Smooth muscle cell (in vitro differentiated cells): Measurements from ENCODE around the gene XRN1. TPM values are rescaled to one million over a fixed set of nuclear protein-coding genes. Genes with fewer than 3 reads are reported as not detected.

ENCODE experiments used
- DNase-seq: peaks from one replicate; lab custom pipeline; 2025; ENCODE audit not compliant: unreplicated experiment; lab: John Stamatoyannopoulos, UW
- H2AFZ ChIP-seq: fragments of 200-600 bp; sonication (generic); 2 replicates; pipeline ENCODE4 v1.6.0; 2016; ENCODE audit warnings: antibody characterized with exemption, low read depth, mild to moderate bottlenecking
- H3F3A ChIP-seq: fragments of 200-600 bp; sonication (generic); 2 replicates; pipeline ENCODE4 v1.6.0; 2017; ENCODE audit warnings: antibody characterized with exemption, low read depth
- H3K27ac ChIP-seq: fragments of 200-600 bp; sonication (generic); 2 replicates; pipeline ENCODE4 v1.5.1; 2016; ENCODE audit warnings: low read depth, mild to moderate bottlenecking
- H3K27me3 ChIP-seq: fragments of 200-600 bp; sonication (generic); 2 replicates; pipeline ENCODE4 v1.6.1; 2016; ENCODE audit warnings: low read depth, mild to moderate bottlenecking
- H3K36me3 ChIP-seq: fragments of 200-600 bp; sonication (generic); 2 replicates; pipeline ENCODE4 v1.5.1; 2016; ENCODE audit warnings: low read depth
- H3K4me1 ChIP-seq: fragments of 200-600 bp; sonication (generic); 2 replicates; pipeline ENCODE4 v1.5.1; 2016; ENCODE audit warnings: low read depth
- H3K4me2 ChIP-seq: fragments of 200-600 bp; sonication (generic); 2 replicates; pipeline ENCODE4 v1.6.0; 2016; ENCODE audit warnings: mild to moderate bottlenecking
- H3K4me3 ChIP-seq: fragments of 200-600 bp; sonication (generic); 2 replicates; pipeline ENCODE4 v1.5.1; 2016; ENCODE audit warnings: mild to moderate bottlenecking
- H3K79me2 ChIP-seq: fragments of 200-600 bp; sonication (generic); 2 replicates; pipeline ENCODE4 v1.6.0; 2016; ENCODE audit warnings: low read depth, mild to moderate bottlenecking
- H3K9ac ChIP-seq: fragments of 200-600 bp; sonication (generic); 2 replicates; pipeline ENCODE4 v1.6.0; 2016; ENCODE audit warnings: low read depth
- H3K9me3 ChIP-seq: fragments of 200-600 bp; sonication (generic); replicated peaks from 2 replicates; pipeline ENCODE4 v1.5.1; 2016; ENCODE audit warnings: low read depth
- H4K20me1 ChIP-seq: fragments of 200-600 bp; sonication (generic); 2 replicates; pipeline ENCODE4 v1.6.0; 2016; ENCODE audit warnings: low read depth
- CTCF ChIP-seq: fragments of 200-600 bp; sonication (generic); IDR thresholded peaks from 2 replicates; pipeline ENCODE4 v1.5.1; 2017; ENCODE audit warnings: borderline replicate concordance, mild to moderate bottlenecking, antibody characterized with exemption; ENCODE audit not compliant: insufficient read depth, poor library complexity, severe bottlenecking
- WGBS: methylation state at CpG from one replicate; pipeline ENCODE4 v1.1.7; 2016; ENCODE audit warnings: low lambda C conversion rate; 5-methylcytosine and 5-hydroxymethylcytosine counted together
- polyA plus RNA-seq: library from polyadenylated mRNA; unstranded; fragments of >200 nt; fragmentation: Nextera tagmentation; extraction: Ambion mirVana; gene quantifications from 2 replicates; pipeline ENCODE4 v1.2.1, GENCODE V29; 2016
- total RNA-seq: library from RNA; depleted of rRNA; stranded (reverse); fragments of >200 nt; gene quantifications from 2 replicates; pipeline ENCODE4 v1.2.3, GENCODE V29; 2014

Gene XRN1
- total and polyA plus RNA-seq, 2 experiments from 2014 or later = 7.5 to 37.1 TPM

DNA sequence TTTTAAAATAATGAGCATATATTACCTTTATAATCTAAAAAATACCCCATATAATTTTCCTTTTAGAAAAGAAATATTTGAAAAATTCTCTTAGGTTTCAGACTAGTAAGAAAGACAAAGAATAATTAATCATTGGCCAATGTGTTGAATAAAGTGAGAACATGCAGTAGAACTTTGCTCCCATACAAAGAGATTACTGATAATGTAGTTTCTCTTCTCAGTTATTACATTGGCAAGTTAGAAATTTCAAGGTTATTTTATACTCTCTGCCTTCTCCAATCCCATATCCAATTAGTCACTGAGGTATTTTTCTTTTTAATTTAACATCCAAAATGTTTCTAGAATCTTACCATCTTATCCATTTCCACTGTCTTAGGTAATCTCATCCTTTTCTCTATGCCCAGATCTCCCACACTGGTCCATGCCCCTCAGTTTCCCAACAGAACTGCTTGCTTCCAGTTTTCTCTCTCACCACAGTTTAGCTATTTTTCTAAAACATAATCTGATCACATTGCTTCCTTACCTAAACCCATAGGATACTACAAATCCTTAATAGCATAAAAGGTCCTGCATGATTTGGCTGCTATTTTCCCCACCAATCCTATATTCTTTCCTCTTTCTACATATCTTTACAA is 10.8 kb downstream of the XRN1 start:
- Histone ChIP-seq H3K4me2 (no peak overlapping the region), H3K4me1 (no peaks in the 10 kb centered on the region), H3K9me3 (no peaks in the 10 kb centered on the region), H2AFZ (no peak overlapping the region), H3K27ac (no peak overlapping the region), H3K9ac (no peak overlapping the region), H3K79me2 (peaks cover 78% of the 10 kb centered on the region), H3K27me3 (no peaks in the 10 kb centered on the region), H4K20me1 (peaks cover 92% of the 10 kb centered on the region), H3F3A (no peaks in the 10 kb centered on the region), H3K36me3 (no peaks in the 10 kb centered on the region), H3K4me3 (no peak overlapping the region)
- TF ChIP-seq CTCF = no peak
- DNase-seq = no peak

GRCh38 chr3:142434503-142434902 is 13.3 kb downstream of the XRN1 start:
- Histone ChIP-seq H2AFZ (no peak overlapping the region), H3K9me3 (no peaks in the 10 kb centered on the region), H3K4me2 (no peak overlapping the region), H3K36me3 (peaks cover 15% of the 10 kb centered on the region), H3K79me2 (peaks cover 55% of the 10 kb centered on the region), H3K9ac (no peak overlapping the region), H3K27ac (no peak overlapping the region), H3K27me3 (no peaks in the 10 kb centered on the region), H3K4me1 (no peaks in the 10 kb centered on the region), H4K20me1 (peaks cover 78% of the 10 kb centered on the region), H3K4me3 (no peak overlapping the region), H3F3A (no peaks in the 10 kb centered on the region)
- DNase-seq = no peak
- TF ChIP-seq CTCF = no peak
- whole genome bisulfite sequencing = 85% methylated on average over 4 of the region's 4 CpGs

DNA sequence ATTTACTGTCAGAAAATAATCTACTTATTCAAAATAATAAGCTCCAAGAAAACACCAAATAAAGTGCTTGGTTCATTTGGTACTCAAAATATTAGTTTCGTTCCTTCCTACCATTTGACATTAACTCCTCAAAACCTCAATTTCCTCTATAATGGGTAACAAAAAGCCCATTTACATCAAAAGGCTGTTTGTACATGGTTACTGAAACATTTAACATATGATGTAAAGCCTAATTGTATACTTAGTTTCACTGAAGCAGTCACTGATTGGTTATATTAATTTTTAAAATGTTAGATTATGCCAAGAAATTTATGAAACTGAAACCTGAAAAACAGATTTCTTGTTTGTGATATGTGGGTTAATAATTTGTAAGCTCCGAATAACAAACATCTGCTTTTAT is 14.7 kb downstream of the XRN1 start:
- WGBS = 95% methylated on average over 2 of the region's 2 CpGs
- Histone ChIP-seq H3K79me2 (peaks cover 51% of the 10 kb centered on the region), H3F3A (no peaks in the 10 kb centered on the region)

More for the DNA sequence above, 14.7 kb downstream of the XRN1 start:
- Histone ChIP-seq H4K20me1 (peaks cover 69% of the 10 kb centered on the region), H3K9me3 (no peaks in the 10 kb centered on the region), H3K9ac (no peak overlapping the region), H3K4me1 (no peaks in the 10 kb centered on the region), H3K27ac (no peak overlapping the region), H3K27me3 (no peaks in the 10 kb centered on the region), H3K4me2 (no peak overlapping the region), H3K4me3 (no peak overlapping the region), H2AFZ (no peak overlapping the region), H3K36me3 (peaks cover 16% of the 10 kb centered on the region)
- no peak for TF ChIP-seq CTCF
- DNase-seq = no peak
